Panc1 (cell line): ENCODE data around the gene CACNA1C.

Experiments used
- POLR2AphosphoS5 ChIP-seq: IDR thresholded peaks from 2 replicates; pipeline ENCODE4 v1.6.1; 2012; ENCODE audit warnings: mild to moderate bottlenecking, low read depth, low read length, moderate library complexity
- TCF7L2 ChIP-seq: IDR thresholded peaks from 2 replicates; pipeline ENCODE4 v1.6.1; 2011; ENCODE audit warnings: mild to moderate bottlenecking, low read depth, low read length, inconsistent platforms
- TF ChIP-seq, protein P1 (sequence below): fragments of 450-650 bp; IDR thresholded peaks from 2 replicates; pipeline ENCODE4 v1.5.1; 2017; ENCODE audit warnings: mild to moderate bottlenecking

DNA sequence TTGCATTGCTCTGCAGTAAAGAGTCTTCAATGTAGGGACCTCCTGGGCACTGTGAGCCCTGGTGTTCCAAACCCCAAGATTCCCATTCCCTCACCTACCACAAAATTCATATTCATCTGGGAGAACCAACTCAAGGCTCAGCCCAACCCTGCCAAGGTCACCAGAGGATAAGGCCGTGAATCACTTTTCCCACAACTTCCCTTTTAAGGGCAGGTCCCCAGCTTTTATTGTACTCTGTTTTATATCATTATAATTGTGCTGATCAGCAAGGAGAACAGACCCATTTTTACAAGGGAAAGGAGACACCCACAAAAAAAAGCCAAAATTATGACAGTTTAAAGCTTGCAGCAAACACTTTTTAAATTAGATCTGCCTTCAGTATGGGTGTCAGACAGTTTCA lies 379.0 kb downstream of the CACNA1C start:
- TF ChIP-seq, protein P1, sequence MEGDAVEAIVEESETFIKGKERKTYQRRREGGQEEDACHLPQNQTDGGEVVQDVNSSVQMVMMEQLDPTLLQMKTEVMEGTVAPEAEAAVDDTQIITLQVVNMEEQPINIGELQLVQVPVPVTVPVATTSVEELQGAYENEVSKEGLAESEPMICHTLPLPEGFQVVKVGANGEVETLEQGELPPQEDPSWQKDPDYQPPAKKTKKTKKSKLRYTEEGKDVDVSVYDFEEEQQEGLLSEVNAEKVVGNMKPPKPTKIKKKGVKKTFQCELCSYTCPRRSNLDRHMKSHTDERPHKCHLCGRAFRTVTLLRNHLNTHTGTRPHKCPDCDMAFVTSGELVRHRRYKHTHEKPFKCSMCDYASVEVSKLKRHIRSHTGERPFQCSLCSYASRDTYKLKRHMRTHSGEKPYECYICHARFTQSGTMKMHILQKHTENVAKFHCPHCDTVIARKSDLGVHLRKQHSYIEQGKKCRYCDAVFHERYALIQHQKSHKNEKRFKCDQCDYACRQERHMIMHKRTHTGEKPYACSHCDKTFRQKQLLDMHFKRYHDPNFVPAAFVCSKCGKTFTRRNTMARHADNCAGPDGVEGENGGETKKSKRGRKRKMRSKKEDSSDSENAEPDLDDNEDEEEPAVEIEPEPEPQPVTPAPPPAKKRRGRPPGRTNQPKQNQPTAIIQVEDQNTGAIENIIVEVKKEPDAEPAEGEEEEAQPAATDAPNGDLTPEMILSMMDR = no peak
- TF ChIP-seq POLR2AphosphoS5 = no peak
- no peak for TF ChIP-seq TCF7L2
